ENCODE results near the gene TBC1D21. TPM values are rescaled to one million over a fixed set of nuclear protein-coding genes. Genes with fewer than 3 reads are reported as not detected.

The TBC1D21 gene
- total RNA-seq, 2 donors from 2014 or later, result not detected

GRCh38 chr15:73909651-73910050, 36.3 kb downstream of the TBC1D21 start:
- ATAC-seq (no peak), DNase-seq (no peak)
- intact Hi-C loops (cut with DNase I), result no loop called here
- H3K27ac ChIP-seq, result no peak overlapping the region
- peaks cover 3% of the 10 kb centered on the region for H3K4me1 ChIP-seq
- 75 to 80% methylated on average over 2 of the region's 2 CpGs for WGBS, 2 donors
- no peak overlapping the region for H3K4me3 ChIP-seq
- H3K9me3 ChIP-seq, result no peaks in the 10 kb centered on the region
- no peaks in the 10 kb centered on the region for H3K36me3 ChIP-seq (replicated peaks in 1 of 2; ENCODE audit: insufficient read depth in 1 of 2, low read depth in 2 of 2)
- H3K27me3 ChIP-seq, result no peaks in the 10 kb centered on the region
- TF ChIP-seq POLR2A (IDR thresholded peaks at IDR 0.05) (no peak), CTCF (IDR thresholded peaks at IDR 0.05) (no peak)

DNA sequence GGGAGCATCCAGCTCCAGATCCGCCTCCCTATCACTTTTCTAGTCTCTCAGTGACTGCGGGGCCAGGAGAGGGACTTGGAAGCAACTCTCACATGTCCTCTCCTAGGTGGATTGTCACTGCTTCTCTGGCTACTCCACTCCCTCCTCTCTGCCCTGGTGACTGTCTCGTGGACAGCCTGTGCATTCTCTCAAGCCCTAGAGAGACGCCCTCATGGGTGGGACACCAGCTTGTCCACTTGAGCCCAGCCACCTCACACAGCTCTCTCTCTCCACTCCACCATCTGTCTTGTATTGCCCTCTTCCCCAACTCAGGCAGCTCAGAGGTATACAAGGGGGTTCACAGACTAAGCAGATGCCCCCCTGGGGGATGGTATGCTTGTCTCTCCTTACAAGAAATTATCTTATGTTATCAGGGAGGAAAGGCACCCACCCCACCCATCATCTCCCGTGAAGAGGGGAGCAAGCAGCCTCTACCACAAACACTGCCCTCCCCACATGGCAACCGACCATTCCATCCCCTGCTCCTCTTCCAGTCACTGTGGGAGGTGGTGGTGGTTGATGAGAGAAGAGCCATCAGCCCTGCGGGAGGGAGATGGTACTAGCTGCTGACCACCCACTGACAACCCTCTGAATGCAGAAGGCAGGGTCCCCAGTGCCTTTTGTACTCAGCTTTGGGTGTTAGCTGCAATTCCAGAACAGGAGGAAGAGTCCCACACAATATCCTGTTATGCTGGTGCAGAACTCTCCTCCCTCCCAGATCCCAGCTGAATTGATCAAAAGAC, 37.3 kb downstream of the TBC1D21 start:
- H3K27ac ChIP-seq, result no peak overlapping the region

DNA sequence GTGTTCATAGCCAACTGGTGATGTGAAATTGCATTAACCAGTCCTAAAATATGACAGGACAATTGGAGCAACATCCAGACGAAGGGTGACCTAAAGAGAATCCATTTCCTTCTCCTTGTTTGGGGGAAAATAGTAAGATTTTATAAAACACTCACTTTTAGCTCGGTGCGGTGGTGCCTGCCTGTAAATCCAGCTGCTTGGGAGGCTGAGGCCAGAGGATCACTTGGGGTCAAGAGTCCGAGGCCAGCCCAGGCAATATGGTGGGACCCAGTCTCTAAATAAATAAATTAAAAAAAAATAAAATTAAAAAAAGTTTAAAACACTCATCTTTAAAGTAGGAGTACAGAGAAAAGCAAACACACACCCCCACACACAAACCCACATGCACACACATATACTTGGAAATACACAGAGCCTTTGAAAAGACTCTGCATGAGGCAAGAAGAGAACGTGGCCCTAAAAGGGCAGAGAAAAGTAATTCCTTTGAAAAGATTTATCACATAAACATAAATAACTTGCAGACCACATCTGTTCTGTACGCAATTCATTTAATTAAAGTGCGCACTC, 38.7 kb downstream of the TBC1D21 start:
- H3K4me3 ChIP-seq, result no peak overlapping the region
- DNase-seq (no peak), ATAC-seq (no peak)
- WGBS, 2 donors, result 78 to 81% methylated on average over 7 of the region's 7 CpGs
- TF ChIP-seq POLR2A (IDR thresholded peaks at IDR 0.05) (no peak), CTCF (IDR thresholded peaks at IDR 0.05) (no peak)
- intact Hi-C loops (cut with DNase I), result no loop called here
- H3K4me1 ChIP-seq, result peaks cover 3% of the 10 kb centered on the region
- H3K27me3 ChIP-seq, result no peaks in the 10 kb centered on the region
- no peaks in the 10 kb centered on the region for H3K9me3 ChIP-seq
- H3K27ac ChIP-seq, result no peak overlapping the region
- no peaks in the 10 kb centered on the region for H3K36me3 ChIP-seq (replicated peaks in 1 of 2; ENCODE audit: insufficient read depth in 1 of 2, low read depth in 2 of 2)

More for the DNA sequence above, 37.3 kb downstream of the TBC1D21 start:
- Histone ChIP-seq H3K36me3 (replicated peaks in 1 of 2; ENCODE audit: insufficient read depth in 1 of 2, low read depth in 2 of 2) (no peaks in the 10 kb centered on the region), H3K27me3 (no peaks in the 10 kb centered on the region), H3K4me1 (peaks cover 3% of the 10 kb centered on the region), H3K4me3 (no peak overlapping the region), H3K9me3 (no peaks in the 10 kb centered on the region)
- 69 to 72% methylated on average over 6 to 7 of the region's 7 CpGs for WGBS, 2 donors
- TF ChIP-seq POLR2A (IDR thresholded peaks at IDR 0.05) (no peak), CTCF (IDR thresholded peaks at IDR 0.05) (no peak)
- no peak for DNase-seq
- no peak for ATAC-seq
- intact Hi-C loops (cut with DNase I), result no loop called here

GRCh38 chr15:73914145-73914544, 40.8 kb downstream of the TBC1D21 start:
- TF ChIP-seq CTCF (IDR thresholded peaks at IDR 0.05) (no peak), POLR2A (IDR thresholded peaks at IDR 0.05) (no peak)
- no peak for DNase-seq
- no peak for ATAC-seq
- Histone ChIP-seq H3K36me3 (replicated peaks in 1 of 2; ENCODE audit: insufficient read depth in 1 of 2, low read depth in 2 of 2) (no peaks in the 10 kb centered on the region), H3K27me3 (no peaks in the 10 kb centered on the region), H3K9me3 (no peaks in the 10 kb centered on the region), H3K27ac (no peak overlapping the region), H3K4me1 (no peaks in the 10 kb centered on the region), H3K4me3 (no peak overlapping the region)
- intact Hi-C loops (cut with DNase I), result no loop called here
- WGBS, 2 donors, result 65 to 88% methylated on average over 3 of the region's 3 CpGs

- TF ChIP-seq POLR2A (IDR thresholded peaks at IDR 0.05) (no peak), CTCF (IDR thresholded peaks at IDR 0.05) (no peak)
- Histone ChIP-seq H3K36me3 (replicated peaks in 1 of 2; ENCODE audit: insufficient read depth in 1 of 2, low read depth in 2 of 2) (no peaks in the 10 kb centered on the region), H3K27me3 (no peaks in the 10 kb centered on the region), H3K4me3 (no peak overlapping the region), H3K4me1 (no peaks in the 10 kb centered on the region), H3K9me3 (no peaks in the 10 kb centered on the region), H3K27ac (no peak overlapping the region)
- WGBS, 2 donors, result 60 to 61% methylated on average over 2 of the region's 2 CpGs
- DNase-seq, result no peak
- ATAC-seq, result no peak
- intact Hi-C loops (cut with DNase I), result no loop called here
Observed at GRCh38 chr15:73915082-73915481, 41.7 kb downstream of the TBC1D21 start.

Measured in body of pancreas (tissue), 4 donors.